ENCODE measurements around the gene TMEM44. TPM values are rescaled to one million over a fixed set of nuclear protein-coding genes. Genes with fewer than 3 reads are reported as not detected.
"Not testable (repeated sequence)": the region's sequence is repeated elsewhere in the genome, so short reads cannot be mapped to it uniquely, and the experiment has no call there.

The TMEM44 gene
- total RNA-seq, 1 donor from 2014 or later, result 4.6 TPM

DNA sequence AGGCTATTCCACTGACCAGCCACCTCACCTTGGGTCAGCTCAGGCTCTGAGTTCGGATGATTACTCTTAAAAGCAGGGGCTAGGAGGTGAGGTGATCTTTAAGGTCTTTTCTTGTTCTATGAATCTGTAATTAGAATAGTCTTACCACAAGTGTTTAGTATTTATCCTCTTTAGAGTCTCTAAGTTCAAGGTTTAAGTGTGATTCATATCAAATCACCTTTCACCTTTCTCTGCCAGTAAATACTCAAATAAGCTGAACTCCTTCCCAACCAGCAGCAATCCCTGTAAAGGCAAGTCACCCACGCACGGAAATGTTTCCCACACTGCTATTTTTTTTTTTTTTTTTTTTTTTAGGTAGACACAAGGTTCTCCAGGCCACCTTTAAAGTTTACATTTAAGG, 14.5 kb upstream of the TMEM44 start:
- DNase-seq (ENCODE audit: low spot score) (no peak), ATAC-seq (no peak)

DNA sequence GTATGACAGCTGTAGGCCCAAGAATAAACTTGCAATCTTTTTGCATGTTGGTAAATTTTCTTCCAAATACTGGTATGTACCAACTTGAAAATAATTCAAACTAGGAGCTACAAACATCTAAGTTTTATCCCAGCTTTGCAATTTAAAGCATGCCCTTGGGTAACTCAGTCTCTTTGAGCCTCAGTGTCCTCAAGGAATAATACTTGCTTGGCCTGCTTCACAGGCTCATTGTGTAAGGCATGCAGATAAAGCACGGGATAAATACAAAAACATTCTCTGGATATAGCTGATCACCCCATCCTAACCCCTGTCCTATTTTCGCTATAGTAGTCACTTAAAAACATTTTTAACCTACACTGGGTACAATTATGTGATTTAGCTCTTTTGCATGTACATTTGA, 9.6 kb upstream of the TMEM44 start:
- ATAC-seq (no peak), DNase-seq (ENCODE audit: low spot score) (no peak)

- no peak for DNase-seq (ENCODE audit: low spot score)
- peak; percentile 26 for ATAC-seq
Observed at GRCh38 chr3:194640829-194641228, 7.6 kb upstream of the TMEM44 start.

- no peak for ATAC-seq
- DNase-seq (ENCODE audit: low spot score), result no peak
Observed at GRCh38 chr3:194638991-194639605, 5.9 kb upstream of the TMEM44 start.

DNA sequence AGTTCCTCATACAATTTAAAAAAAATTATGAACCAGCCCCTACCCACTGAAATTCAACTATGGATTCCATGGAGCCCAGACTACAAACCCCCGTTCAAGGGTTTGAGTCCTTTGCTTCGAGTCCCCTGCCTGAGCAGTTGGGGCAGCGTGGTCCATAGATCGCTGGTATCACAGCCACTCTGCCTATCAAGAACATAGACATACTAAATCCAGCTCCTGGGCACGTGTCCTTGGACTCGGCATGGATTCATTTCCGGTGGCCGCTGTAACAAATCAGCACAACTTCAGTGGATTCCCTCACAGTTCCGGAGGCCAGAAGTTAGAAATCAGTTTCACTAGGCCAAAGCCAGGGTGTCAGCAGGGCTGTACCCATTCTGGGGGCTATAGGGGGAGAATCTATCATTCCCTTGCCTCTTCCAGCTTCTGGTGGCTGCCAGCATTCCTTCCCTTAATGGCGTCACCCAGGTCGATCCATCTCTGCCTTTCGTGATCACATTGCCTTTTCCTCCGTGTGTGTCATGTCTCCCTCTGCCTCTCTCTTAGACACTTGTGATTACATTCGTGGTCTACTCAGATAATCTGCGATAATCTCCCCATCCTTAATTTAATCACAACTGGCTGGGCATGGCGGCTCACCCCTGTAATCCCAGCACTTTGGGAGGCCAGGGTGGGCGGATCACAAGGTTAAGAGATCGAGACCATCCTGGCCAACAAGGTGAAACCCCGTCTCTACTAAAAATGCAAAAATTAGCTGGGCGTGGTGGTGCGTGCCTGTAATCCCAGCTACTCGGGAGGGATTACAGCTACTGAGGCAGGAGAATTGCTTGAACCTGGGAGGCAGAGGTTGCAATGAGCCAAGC, 4.6 kb upstream of the TMEM44 start:
- DNase-seq (ENCODE audit: low spot score), result no peak
- ATAC-seq, result no peak

GRCh38 chr3:194637066-194637465, 3.8 kb upstream of the TMEM44 start:
- DNase-seq (ENCODE audit: low spot score), result no peak

DNA sequence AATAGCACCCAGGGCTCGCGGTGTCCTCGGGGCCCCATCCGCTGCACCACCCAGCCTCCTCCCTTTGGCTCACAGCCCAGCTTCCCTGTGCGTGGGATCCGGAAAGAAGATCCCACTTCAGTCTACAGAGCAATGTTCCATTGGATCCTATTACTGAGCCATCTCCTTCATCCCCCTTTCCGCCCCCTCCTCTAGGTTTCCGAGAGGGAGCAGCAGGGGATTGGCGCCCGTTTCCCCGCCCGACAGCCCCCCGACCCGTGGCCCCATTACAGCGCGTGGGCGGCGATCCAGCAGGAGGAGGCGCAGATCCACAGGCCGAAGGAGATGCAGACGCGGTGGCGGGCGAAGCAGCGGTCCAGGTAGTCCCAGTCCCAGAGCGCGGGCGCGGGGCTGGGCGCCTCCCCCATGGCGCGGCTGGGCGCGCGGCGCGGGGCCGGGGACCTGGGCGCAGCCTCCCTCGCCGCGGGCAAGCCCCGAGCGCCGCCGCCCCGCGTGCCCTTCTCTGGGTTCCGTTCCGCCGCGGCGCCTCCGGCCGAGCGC, 340 bp downstream of the TMEM44 start:
- DNase-seq (ENCODE audit: low spot score) (no peak), ATAC-seq (peak; percentile 3)

More at GRCh38 chr3:194637066-194637465, 3.8 kb upstream of the TMEM44 start:
- no peak for ATAC-seq

GRCh38 chr3:194632226-194632808, 902 bp downstream of the TMEM44 start:
- no peak for ATAC-seq
- DNase-seq (ENCODE audit: low spot score), result no peak

GRCh38 chr3:194631696-194632095, 1.5 kb downstream of the TMEM44 start:
- DNase-seq (ENCODE audit: low spot score) (no peak), ATAC-seq (no peak)

- ATAC-seq; DNase-seq (ENCODE audit: low spot score): not testable (repeated sequence)
Observed at GRCh38 chr3:194630681-194631080, 2.5 kb downstream of the TMEM44 start.

DNA sequence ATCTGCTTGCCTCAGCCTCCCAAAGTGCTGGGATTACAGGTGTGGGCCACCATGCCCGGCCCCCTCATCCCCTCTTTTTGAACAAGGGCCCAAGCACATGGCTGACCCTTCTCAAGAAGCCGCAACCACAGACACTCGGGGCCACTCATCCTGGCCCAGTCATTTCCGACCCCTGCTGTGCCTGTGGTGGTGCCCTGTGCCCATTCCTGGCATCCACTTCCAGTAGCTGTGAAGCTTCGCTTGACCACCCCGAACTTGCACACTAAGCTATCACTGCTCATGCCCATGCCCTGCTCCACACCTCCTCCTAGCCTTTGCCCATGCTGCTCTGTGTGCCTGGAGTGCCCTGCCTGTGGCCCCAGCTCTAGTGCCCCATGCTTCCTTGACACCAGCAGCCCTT, 8.3 kb downstream of the TMEM44 start:
- ATAC-seq, result no peak
- no peak for DNase-seq (ENCODE audit: low spot score)

DNA sequence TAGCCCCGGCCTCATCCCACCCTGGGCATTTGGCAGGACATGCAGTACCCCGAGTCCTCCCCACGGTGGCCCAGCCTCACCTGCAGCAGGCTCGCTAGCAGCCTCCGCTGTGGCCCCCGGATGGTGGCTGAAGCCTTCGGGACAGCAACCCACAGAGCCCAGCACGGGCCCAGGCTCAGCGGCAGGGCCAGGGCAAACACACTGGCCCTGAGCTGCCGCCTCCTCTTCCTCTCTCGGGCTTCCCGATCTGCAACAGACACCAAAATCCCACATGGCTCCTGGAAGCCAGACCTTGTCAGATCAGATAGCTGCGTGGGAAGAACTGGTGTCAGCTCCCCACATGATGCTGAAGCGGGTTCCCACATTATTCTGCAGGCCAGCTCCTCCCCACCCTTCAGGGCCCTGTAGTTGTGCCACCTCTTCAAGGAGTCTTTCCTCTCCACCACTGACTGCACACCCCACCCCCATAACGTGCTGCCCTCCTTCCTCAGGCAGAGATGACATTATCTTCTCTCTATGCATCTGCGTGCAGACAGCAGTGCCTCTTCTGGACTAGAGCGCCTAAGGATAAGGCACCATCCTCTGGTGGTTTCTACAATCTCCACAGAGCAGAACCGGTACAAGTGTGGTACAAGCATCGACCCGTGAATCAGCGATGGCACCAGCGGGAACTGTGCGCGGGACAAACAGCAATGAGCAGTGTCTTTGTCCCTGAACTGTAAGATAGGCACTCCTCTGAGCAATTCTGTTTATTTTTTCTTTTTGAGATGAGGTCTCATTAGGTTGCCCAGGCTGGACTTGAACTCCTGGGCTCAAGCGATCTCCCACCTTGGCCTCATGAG, 9.5 kb downstream of the TMEM44 start:
- ATAC-seq, result no peak
- DNase-seq (ENCODE audit: low spot score), result no peak

GRCh38 chr3:194622621-194623340, 10.4 kb downstream of the TMEM44 start:
- ATAC-seq (no peak), DNase-seq (ENCODE audit: low spot score) (no peak)

- DNase-seq (ENCODE audit: low spot score), result no peak
- ATAC-seq, result no peak
Observed at GRCh38 chr3:194621947-194622346, 11.3 kb downstream of the TMEM44 start.

DNA sequence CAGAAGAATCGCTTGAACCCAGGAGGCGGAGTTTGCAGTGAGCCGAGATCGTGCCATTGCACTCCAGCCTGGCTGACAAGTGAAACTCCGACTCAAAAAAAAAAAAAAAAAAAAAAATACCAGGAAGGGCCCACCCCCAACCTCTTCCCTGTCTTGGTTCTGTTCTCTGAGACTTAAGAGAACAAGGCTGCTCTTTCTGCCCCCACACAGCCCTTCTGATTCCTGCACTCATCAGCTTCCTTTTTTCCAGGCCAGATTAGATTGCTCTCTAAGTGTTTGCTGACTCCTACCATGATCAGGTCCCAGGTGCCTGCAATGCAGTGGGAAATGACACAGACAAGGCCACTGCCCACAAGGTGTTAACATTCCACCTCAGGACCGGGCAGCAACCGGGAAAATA, 13.0 kb downstream of the TMEM44 start:
- ATAC-seq (no peak), DNase-seq (ENCODE audit: low spot score) (no peak)

- no peak for ATAC-seq
Observed at GRCh38 chr3:194619741-194620140, 13.5 kb downstream of the TMEM44 start.

DNA sequence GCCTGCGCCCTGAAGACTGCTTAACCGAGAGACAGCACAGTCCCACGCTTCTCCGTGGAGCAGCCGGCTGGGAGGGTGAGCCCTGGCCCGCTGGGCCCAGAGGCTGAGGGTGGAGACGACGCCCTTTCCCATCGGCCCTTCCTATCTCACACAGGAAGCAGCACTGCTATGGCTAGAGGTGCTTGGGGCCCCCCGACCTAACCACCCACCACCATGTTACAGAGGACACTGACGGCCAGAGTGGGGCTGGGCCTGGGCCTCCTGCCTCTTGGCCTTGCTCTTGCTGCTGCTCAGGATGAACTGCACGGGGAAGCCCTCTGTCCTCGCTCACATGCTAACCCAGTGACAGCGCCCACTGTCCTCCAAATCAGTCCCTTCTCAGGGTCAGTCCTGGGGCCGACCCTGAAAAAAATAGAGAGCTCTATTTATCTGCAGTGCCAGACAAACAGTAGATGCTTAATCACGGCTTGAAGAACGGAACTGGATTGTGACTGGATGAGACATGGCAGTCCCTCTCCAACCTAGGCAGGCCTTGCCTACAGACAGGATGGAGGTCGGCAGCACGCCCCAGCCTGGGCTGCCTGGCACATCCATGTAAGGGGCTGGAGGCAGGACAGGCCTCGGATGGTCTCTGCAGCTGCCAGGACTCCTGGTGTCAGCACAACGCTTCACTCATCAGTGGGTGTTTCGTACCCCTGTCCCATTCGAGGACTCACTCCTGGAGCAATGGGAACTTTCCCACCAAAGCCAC, 14.2 kb downstream of the TMEM44 start:
- DNase-seq (ENCODE audit: low spot score) (no peak), ATAC-seq (no peak)

More at GRCh38 chr3:194619741-194620140, 13.5 kb downstream of the TMEM44 start:
- DNase-seq (ENCODE audit: low spot score), result no peak

DNA sequence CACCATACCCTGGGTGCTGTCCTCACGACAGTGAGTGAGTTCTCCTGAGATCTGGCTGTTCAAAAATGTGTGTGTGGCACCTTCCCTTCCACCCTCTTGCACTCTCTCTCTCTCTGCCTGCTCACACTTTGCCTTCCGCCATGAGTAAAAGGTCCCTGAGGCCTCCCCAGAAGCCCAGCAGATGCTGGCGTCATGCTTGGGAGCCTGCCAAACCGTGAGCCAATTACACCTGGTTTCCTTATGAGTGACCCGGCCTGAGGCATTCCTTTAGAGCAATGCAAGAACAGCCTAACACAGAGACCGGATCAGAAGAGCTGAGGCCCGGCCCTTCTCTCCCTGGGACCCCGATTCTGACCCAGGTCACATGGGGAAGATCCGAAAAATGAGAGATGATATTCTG, 15.4 kb downstream of the TMEM44 start:
- no peak for DNase-seq (ENCODE audit: low spot score)
- ATAC-seq, result no peak

DNA sequence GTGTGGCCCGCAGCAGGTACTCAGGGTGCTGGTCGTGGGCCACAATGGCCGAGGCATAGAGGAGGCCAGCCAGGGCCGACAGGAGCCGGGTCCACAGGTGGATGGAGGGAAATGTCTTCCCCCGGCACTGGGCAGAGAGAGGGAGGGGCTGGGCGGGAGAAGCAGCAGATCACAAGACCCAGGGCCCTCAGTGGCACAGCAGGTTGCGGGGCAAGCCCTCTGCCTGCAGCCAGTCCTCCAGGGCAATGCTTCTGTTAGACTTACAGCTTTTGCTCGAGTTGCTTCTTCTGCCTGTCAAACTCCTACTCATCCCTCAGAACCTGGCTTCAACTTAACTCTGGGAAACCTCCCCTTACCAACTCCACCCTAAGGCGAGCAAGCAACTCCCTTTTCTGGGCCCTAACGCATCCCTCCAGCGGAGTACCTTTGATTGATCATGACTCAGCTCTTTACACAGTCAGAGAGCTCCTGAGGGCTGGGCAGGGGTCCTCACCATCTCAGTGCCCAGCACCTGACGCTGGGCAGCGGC, 16.0 kb downstream of the TMEM44 start:
- DNase-seq (ENCODE audit: low spot score) (no peak), ATAC-seq (no peak)

All from left lobe of liver (tissue), 2 donors.